AG09309 (cell line): ENCODE measurements around the gene PML.

Source experiments
- DNase-seq: peaks from one replicate; pipeline ENCODE4 v3.0.0-alpha.2; 2010; ENCODE audit warnings: low read depth
- H3K4me3 ChIP-seq: 2 replicates; pipeline ENCODE4 v1.5.1; 2011; ENCODE audit warnings: mild to moderate bottlenecking, low read depth, low read length, moderate library complexity; ENCODE audit not compliant: control insufficient read depth
- CTCF ChIP-seq: IDR thresholded peaks from 2 replicates; pipeline ENCODE4 v1.5.1; 2011; ENCODE audit warnings: mild to moderate bottlenecking, low read depth, low read length, inconsistent platforms; ENCODE audit not compliant: insufficient read depth, control insufficient read depth; ENCODE audit errors: missing control alignments

PML gene

DNA sequence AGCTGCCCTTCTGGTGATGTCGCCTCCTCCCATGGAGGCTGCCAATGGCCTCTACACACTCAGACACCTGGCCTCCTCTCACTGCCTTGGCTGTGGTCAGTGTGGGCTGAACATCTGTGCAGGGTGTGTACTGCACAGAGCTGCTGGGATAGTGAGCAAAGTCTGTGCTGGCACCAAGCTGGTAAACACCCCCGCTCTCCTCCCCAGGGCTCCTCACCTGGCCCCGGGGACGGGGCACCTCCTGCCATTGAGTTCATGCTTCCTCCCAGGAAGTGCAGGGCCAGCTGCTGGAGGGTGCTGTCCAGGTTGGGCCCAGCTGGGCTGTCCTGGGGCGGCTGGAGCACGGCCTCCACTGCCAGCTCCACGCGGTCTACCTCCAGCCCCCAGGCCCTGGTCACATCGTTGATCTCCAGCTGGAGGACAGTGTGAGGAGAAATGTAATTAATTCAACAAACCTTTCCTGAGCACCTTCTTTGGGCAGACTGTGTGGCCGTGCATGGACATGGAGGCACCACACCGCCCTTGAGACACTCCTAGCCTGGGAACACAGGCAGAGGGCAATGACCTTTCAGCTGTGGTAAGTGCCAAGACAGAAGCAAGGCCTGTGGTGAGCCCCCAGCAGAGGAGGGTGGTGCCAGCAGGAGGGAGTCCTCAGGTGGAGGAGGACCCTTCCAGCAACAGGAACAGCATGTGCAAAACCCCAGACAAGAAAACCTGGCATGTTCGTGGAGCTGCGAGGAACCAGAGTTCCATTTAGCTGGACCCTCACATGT, 9.2 kb upstream of the PML start:
- no peak for TF ChIP-seq CTCF
- H3K4me3 ChIP-seq, result no peak overlapping the region
- DNase-seq, result no peak

- TF ChIP-seq CTCF, result no peak
These were observed 8.3 kb upstream of the PML start for GRCh38 chr15:73986055-73986775.

GRCh38 chr15:73986776-73987056, 7.8 kb upstream of the PML start:
- H3K4me3 ChIP-seq, result no peak overlapping the region
- TF ChIP-seq CTCF, result no peak
- DNase-seq, result no peak

More at GRCh38 chr15:73986055-73986775, 8.3 kb upstream of the PML start:
- DNase-seq, result no peak
- no peak overlapping the region for H3K4me3 ChIP-seq

GRCh38 chr15:73987250-73987649, 7.3 kb upstream of the PML start:
- TF ChIP-seq CTCF, result no peak
- no peak overlapping the region for H3K4me3 ChIP-seq
- DNase-seq, result no peak

DNA sequence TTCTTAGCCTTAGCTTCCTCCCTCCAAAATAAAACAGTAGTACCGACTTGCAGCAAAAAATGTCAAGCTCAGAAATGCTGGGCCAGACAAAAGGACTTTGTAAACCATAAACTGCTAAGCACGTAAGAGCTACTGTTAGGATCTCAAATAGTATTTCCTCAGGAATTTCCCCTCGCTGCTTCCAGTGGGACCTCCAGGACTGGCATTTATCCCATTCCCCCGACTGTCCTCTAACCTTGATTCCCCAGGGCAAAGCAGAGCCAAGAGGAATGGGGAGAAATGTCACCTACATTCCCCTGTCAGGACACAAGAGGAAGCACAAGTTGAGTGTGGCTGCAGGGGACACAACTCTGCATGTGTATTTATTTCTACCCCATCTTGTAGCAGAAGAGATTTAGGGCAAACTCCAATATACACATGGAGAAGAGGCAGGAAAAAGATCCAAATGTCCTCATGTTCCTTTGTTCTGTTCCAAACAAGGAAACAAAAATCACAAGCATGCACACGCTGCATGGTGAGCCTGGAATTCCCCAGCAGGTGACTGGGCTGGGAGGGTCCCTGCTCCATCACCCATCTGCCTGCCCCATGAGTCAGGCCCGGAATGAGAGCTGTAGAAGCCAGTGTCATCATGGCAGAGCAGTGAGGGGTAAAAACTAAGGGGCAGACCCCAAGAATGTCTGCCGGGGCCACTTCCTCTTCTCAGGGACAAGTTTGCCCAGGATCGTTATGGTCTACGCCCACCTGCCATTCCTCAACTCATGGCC, 6.7 kb upstream of the PML start:
- DNase-seq, result no peak
- no peak for TF ChIP-seq CTCF
- H3K4me3 ChIP-seq, result no peak overlapping the region

DNA sequence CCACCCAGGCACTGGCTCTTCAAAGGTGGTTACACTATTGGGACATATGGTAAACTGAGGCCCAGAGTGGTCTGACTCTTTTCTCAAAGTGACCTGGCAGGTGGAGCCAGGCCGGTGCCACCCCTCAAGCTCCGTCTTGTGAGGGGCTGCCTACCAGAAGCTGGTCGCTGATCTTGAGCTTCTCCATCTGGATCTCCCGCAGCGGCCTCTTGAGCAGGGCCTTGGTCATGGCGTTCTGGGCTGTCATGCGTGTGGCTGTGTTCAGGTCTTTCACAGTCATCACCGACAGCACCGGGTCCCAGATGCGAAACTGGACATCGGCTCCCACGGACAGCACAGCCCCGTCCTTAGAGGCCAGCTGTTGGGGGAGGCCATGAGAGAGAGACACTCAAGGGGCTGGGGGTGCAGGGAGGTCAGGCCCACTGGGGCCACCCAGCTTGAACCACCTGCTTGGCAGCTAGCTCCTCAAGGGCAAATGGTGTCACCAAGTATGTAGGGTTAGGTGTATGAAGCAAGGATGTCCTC, 6.0 kb upstream of the PML start:
- DNase-seq, result no peak
- no peak for TF ChIP-seq CTCF
- H3K4me3 ChIP-seq, result no peak overlapping the region
